HepG2 (cell line): ENCODE data around the gene CPEB3. TPM values are rescaled to one million over a fixed set of nuclear protein-coding genes. Genes with fewer than 3 reads are reported as not detected.

Experiments
- AKAP8 ChIP-seq: sonication (generic); formaldehyde crosslinking; IDR thresholded peaks from 2 replicates; pipeline ENCODE4 v1.5.1; 2020; ENCODE audit warnings: mild to moderate bottlenecking, missing genetic modification reagents
- CHCHD3 ChIP-seq: sonication (generic); formaldehyde crosslinking; IDR thresholded peaks from 2 replicates; pipeline ENCODE4 v1.8.0; 2022; ENCODE audit warnings: mild to moderate bottlenecking, missing genetic modification reagents, moderate library complexity
- CREM ChIP-seq, 2 experiments: sonication (generic) in 1 of 2; formaldehyde crosslinking in 1 of 2; IDR thresholded peaks; 2 replicates each; pipeline versions ENCODE4 v1.4.0 to v1.6.1; 2016 to 2020; ENCODE audit warnings: antibody characterized with exemption in 1 of 2, mild to moderate bottlenecking in 1 of 2, missing genetic modification reagents in 1 of 2
- GABPA ChIP-seq, 2 experiments: IDR thresholded peaks; 2 replicates each; pipeline ENCODE4 v1.6.1; 2011 to 2016; ENCODE audit warnings: low read depth in 2 of 2, low read length in 1 of 2, missing biosample characterization in 1 of 2, missing genetic modification characterization in 1 of 2
- NCOA2 ChIP-seq: sonication (generic); formaldehyde crosslinking; IDR thresholded peaks from 2 replicates; pipeline ENCODE4 v1.8.0; 2022; ENCODE audit warnings: inconsistent platforms
- NFE2 ChIP-seq: sonication (generic); formaldehyde crosslinking; IDR thresholded peaks from 2 replicates; pipeline ENCODE4 v1.4.0; 2020; ENCODE audit warnings: missing genetic modification reagents
- NR2C2 ChIP-seq: sonication (generic); formaldehyde crosslinking; IDR thresholded peaks from 2 replicates; pipeline ENCODE4 v1.4.0; 2020; ENCODE audit warnings: missing genetic modification reagents, mild to moderate bottlenecking, moderate library complexity, borderline replicate concordance
- PITX1 ChIP-seq: sonication (generic); formaldehyde crosslinking; IDR thresholded peaks from 2 replicates; pipeline ENCODE4 v1.5.1; 2020; ENCODE audit warnings: mild to moderate bottlenecking, missing genetic modification reagents
- TCF12 ChIP-seq, 2 experiments: fragments of 450-650 bp in 1 of 2; sonication (generic) in 1 of 2; formaldehyde crosslinking in 1 of 2; IDR thresholded peaks; 2 replicates each; pipeline versions ENCODE4 v1.6.1 to v1.8.0; 2017 to 2022; ENCODE audit warnings: antibody characterized with exemption in 1 of 2, mild to moderate bottlenecking in 1 of 2, missing genetic modification reagents in 1 of 2, moderate library complexity in 1 of 2
- WIZ ChIP-seq: sonication (generic); formaldehyde crosslinking; IDR thresholded peaks from 2 replicates; pipeline ENCODE4 v1.5.1; 2020; ENCODE audit warnings: mild to moderate bottlenecking, missing genetic modification reagents
- ZFP36 ChIP-seq: fragments of 150-350 bp; IDR thresholded peaks from 2 replicates; pipeline ENCODE4 v1.6.1; 2018; ENCODE audit warnings: borderline replicate concordance, low read length, low read depth; ENCODE audit not compliant: partially characterized antibody
- ZNF431 ChIP-seq: sonication (generic); formaldehyde crosslinking; IDR thresholded peaks from 2 replicates; pipeline ENCODE4 v1.9.0; 2022; ENCODE audit warnings: missing genetic modification reagents, low read depth, mild to moderate bottlenecking, borderline replicate concordance
- ZNF44 ChIP-seq: sonication (generic); formaldehyde crosslinking; IDR thresholded peaks from 2 replicates; pipeline ENCODE4 v1.5.1; 2020; ENCODE audit warnings: mild to moderate bottlenecking, missing genetic modification reagents
- ZNF513 ChIP-seq: sonication (generic); formaldehyde crosslinking; conservative IDR thresholded peaks from 2 replicates; pipeline ENCODE4 v1.5.0; 2020; ENCODE audit warnings: missing genetic modification reagents
- ZNF556 ChIP-seq: sonication (generic); formaldehyde crosslinking; IDR thresholded peaks from 2 replicates; pipeline ENCODE4 v1.4.0; 2020; ENCODE audit warnings: mild to moderate bottlenecking, missing genetic modification reagents, borderline replicate concordance
- ZNF746 ChIP-seq: sonication (generic); formaldehyde crosslinking; IDR thresholded peaks from 2 replicates; pipeline ENCODE4 v1.8.0; 2022; ENCODE audit warnings: mild to moderate bottlenecking, missing genetic modification reagents
- polyA plus RNA-seq, 8 experiments: library from polyadenylated mRNA; depleted of rRNA in 3 of 8; stranded (reverse) in 7 of 8; unstranded in 1 of 8; fragments of >200 nt; fragmentation: Illumina TruSeq in 4 of 8; extraction: Trizol in 4 of 8; gene quantifications; 2 replicates each; pipeline versions ENCODE4 v1.2.1 to v1.2.3, GENCODE V29; 2011 to 2016; ENCODE audit warnings: low read depth in 4 of 8, missing spikeins in 1 of 8, mixed read lengths in 1 of 8; ENCODE audit not compliant: insufficient read depth in 1 of 8
- total RNA-seq, 5 experiments: library from RNA; depleted of rRNA; stranded (reverse); fragments of >200 nt; fragmentation: Illumina TruSeq; extraction: Trizol; gene quantifications; 2 replicates each; pipeline ENCODE4 v1.2.3, GENCODE V29; 2016; ENCODE audit warnings: low read depth in 1 of 5
- TF ChIP-seq, protein P1 (sequence below): sonication (generic); formaldehyde crosslinking; IDR thresholded peaks from 2 replicates; pipeline ENCODE4 v1.4.0; 2020; ENCODE audit warnings: missing genetic modification reagents
- TF ChIP-seq, protein P2 (sequence below): sonication (generic); formaldehyde crosslinking; IDR thresholded peaks from 2 replicates; pipeline ENCODE4 v1.5.0; 2020; ENCODE audit warnings: mild to moderate bottlenecking, missing genetic modification reagents
- TF ChIP-seq, protein P3 (sequence below): sonication (generic); formaldehyde crosslinking; IDR thresholded peaks from 2 replicates; pipeline ENCODE4 v1.4.0; 2020; ENCODE audit warnings: mild to moderate bottlenecking, missing genetic modification reagents

CPEB3 gene
- total and polyA plus RNA-seq, 2 of the 13 experiments (the other 11 are each of a cell fraction or from before 2014, with no cell fraction given), result 0.66 to 0.70 TPM

DNA sequence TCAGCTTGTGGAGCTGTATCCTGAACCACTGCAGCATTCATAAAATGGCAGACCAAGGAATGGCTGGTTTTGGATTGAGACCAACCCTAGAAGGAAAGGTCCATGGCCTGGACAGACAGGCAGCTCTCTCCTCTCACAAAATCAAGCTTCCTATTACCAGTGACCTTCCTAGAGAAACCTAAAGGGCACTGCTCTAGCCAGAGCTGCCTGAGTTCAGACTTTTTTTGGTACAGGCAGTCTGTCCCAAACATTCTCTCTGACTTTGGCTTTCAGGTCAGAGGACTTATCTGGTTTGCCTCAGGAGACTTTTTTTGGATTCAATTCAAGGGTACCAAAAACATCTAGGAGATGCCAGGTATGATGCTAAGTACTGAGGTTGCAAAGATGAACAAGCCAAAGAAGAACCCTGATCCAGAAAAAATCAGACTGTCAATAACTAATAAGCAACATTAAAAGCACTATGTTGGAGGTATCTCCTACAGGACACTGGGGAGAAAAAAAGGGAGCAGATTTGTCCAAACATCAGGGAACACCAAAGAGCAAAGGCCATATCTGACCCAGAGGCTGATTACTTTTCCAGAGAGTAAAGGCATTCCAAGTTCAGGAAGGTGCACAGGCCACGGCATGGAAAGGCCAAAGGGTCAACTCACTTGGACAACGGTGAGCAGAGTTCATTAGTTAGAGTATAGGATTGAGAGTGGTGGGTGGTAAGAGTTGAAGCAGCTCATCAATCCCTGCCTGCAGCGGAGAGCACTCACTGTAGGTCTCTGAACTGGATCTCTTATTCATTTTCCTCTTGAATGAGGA lies 169.0 kb downstream of the CPEB3 start (continued):
- TF ChIP-seq, protein P1, sequence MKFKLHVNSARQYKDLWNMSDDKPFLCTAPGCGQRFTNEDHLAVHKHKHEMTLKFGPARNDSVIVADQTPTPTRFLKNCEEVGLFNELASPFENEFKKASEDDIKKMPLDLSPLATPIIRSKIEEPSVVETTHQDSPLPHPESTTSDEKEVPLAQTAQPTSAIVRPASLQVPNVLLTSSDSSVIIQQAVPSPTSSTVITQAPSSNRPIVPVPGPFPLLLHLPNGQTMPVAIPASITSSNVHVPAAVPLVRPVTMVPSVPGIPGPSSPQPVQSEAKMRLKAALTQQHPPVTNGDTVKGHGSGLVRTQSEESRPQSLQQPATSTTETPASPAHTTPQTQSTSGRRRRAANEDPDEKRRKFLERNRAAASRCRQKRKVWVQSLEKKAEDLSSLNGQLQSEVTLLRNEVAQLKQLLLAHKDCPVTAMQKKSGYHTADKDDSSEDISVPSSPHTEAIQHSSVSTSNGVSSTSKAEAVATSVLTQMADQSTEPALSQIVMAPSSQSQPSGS (CRISPR knock-in tag), result peak; percentile 54; the same call in 1 of the 2 replicates
- TF ChIP-seq CHCHD3 (CRISPR knock-in tag) (no peak), ZNF513 (CRISPR knock-in tag) (no peak), ZFP36 (no peak), CREM (IDR thresholded peaks at IDR 0.05) (peak; percentile 79), CREM (CRISPR knock-in tag; IDR thresholded peaks at IDR 0.05) (no peak), GABPA (IDR thresholded peaks at IDR 0.05; ENCODE audit: low read depth, low read length) (no peak), GABPA (CRISPR knock-in tag; IDR thresholded peaks at IDR 0.05; ENCODE audit: low read depth) (peak; percentile 58; the same call in 1 of the 2 replicates), NR2C2 (peak; percentile 68; the same call in 1 of the 2 replicates), ZNF746 (CRISPR knock-in tag) (no peak), ZNF431 (CRISPR knock-in tag) (0 out of 2 replicates have a peak, but pooled peaks have one; percentile 51), ZNF556 (CRISPR knock-in tag) (peak; percentile 60; the same call in 1 of the 2 replicates), ZNF44 (no peak), TCF12 (IDR thresholded peaks at IDR 0.05) (no peak), TCF12 (CRISPR knock-in tag; IDR thresholded peaks at IDR 0.05) (0 out of 2 replicates have a peak, but pooled peaks have one; percentile 45), PITX1 (peak; percentile 91), AKAP8 (CRISPR knock-in tag) (no peak), NFE2 (CRISPR knock-in tag) (no peak), NCOA2 (CRISPR knock-in tag) (peak; percentile 90), WIZ (0 out of 2 replicates have a peak, but pooled peaks have one; percentile 63)
- TF ChIP-seq, protein P2, sequence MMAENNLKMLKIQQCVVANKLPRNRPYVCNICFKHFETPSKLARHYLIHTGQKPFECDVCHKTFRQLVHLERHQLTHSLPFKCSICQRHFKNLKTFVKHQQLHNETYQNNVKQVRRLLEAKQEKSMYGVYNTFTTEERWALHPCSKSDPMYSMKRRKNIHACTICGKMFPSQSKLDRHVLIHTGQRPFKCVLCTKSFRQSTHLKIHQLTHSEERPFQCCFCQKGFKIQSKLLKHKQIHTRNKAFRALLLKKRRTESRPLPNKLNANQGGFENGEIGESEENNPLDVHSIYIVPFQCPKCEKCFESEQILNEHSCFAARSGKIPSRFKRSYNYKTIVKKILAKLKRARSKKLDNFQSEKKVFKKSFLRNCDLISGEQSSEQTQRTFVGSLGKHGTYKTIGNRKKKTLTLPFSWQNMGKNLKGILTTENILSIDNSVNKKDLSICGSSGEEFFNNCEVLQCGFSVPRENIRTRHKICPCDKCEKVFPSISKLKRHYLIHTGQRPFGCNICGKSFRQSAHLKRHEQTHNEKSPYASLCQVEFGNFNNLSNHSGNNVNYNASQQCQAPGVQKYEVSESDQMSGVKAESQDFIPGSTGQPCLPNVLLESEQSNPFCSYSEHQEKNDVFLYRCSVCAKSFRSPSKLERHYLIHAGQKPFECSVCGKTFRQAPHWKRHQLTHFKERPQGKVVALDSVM (CRISPR knock-in tag), result no peak
- TF ChIP-seq, protein P3, sequence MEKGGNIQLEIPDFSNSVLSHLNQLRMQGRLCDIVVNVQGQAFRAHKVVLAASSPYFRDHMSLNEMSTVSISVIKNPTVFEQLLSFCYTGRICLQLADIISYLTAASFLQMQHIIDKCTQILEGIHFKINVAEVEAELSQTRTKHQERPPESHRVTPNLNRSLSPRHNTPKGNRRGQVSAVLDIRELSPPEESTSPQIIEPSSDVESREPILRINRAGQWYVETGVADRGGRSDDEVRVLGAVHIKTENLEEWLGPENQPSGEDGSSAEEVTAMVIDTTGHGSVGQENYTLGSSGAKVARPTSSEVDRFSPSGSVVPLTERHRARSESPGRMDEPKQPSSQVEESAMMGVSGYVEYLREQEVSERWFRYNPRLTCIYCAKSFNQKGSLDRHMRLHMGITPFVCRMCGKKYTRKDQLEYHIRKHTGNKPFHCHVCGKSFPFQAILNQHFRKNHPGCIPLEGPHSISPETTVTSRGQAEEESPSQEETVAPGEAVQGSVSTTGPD (CRISPR knock-in tag), result peak; percentile 43; the same call in 1 of the 2 replicates
